Trophoblast cell (in vitro differentiated cells and primary cell): ENCODE measurements around the gene SEC61B.

Experiments used
- DNase-seq, 2 donors: peaks; one replicate each; pipeline ENCODE4 v3.0.0-alpha.2; 2016
- H2AFZ ChIP-seq: 2 replicates; pipeline ENCODE4 v1.6.1; 2013; ENCODE audit warnings: low read length, moderate library complexity, mild to moderate bottlenecking; ENCODE audit not compliant: insufficient read depth, poor library complexity
- H2AK5ac ChIP-seq: 2 replicates; pipeline ENCODE4 v1.6.1; 2013; ENCODE audit warnings: mild to moderate bottlenecking, low read length
- H2BK120ac ChIP-seq: 2 replicates; pipeline ENCODE4 v1.6.1; 2013; ENCODE audit warnings: low read length, mild to moderate bottlenecking, moderate library complexity; ENCODE audit not compliant: insufficient read depth, poor library complexity
- H2BK12ac ChIP-seq: 2 replicates; pipeline ENCODE4 v1.6.1; 2013; ENCODE audit warnings: mild to moderate bottlenecking, low read length, moderate library complexity
- H2BK5ac ChIP-seq: 2 replicates; pipeline ENCODE4 v1.6.1; 2013; ENCODE audit warnings: low read length, low read depth, moderate library complexity, mild to moderate bottlenecking; ENCODE audit not compliant: poor library complexity
- H3K14ac ChIP-seq: 2 replicates; pipeline ENCODE4 v1.6.1; 2013; ENCODE audit warnings: mild to moderate bottlenecking, low read length
- H3K18ac ChIP-seq: 2 replicates; pipeline ENCODE4 v1.6.1; 2013; ENCODE audit warnings: mild to moderate bottlenecking, low read length
- H3K23ac ChIP-seq: 2 replicates; pipeline ENCODE4 v1.6.1; 2013; ENCODE audit warnings: low read length
- H3K27ac ChIP-seq: 2 replicates; pipeline ENCODE4 v1.5.1; 2013; ENCODE audit warnings: low read depth, mild to moderate bottlenecking, inconsistent platforms, low read length, moderate library complexity
- H3K27me3 ChIP-seq: 2 replicates; pipeline ENCODE4 v1.6.1; 2013; ENCODE audit warnings: inconsistent platforms, mild to moderate bottlenecking, low read length, moderate library complexity; ENCODE audit not compliant: insufficient read depth
- H3K36me3 ChIP-seq, 2 experiments: 1 replicate in 1 of 2; 2 replicates in 1 of 2; pipeline ENCODE4 v1.6.1; 2013; ENCODE audit warnings: low read length in 2 of 2, mild to moderate bottlenecking in 2 of 2, moderate library complexity in 1 of 2; ENCODE audit not compliant: insufficient read depth in 2 of 2, control insufficient read depth in 1 of 2
- H3K4ac ChIP-seq: 2 replicates; pipeline ENCODE4 v1.6.1; 2013; ENCODE audit warnings: low read depth, mild to moderate bottlenecking, low read length, moderate library complexity
- H3K4me1 ChIP-seq, 2 experiments: 1 replicate in 1 of 2; 2 replicates in 1 of 2; pipeline ENCODE4 v1.6.1; 2013; ENCODE audit warnings: low read length in 2 of 2, mild to moderate bottlenecking in 2 of 2, moderate library complexity in 1 of 2; ENCODE audit not compliant: insufficient read depth in 2 of 2, control insufficient read depth in 1 of 2
- H3K4me2 ChIP-seq: 2 replicates; pipeline ENCODE4 v1.6.1; 2013; ENCODE audit warnings: inconsistent platforms, mild to moderate bottlenecking, low read length, moderate library complexity
- H3K4me3 ChIP-seq: 2 replicates; pipeline ENCODE4 v1.5.1; 2013; ENCODE audit warnings: mild to moderate bottlenecking, low read depth, low read length, inconsistent platforms
- H3K79me1 ChIP-seq: one replicate; pipeline ENCODE4 v1.6.1; 2013; ENCODE audit warnings: low read length
- H3K79me2 ChIP-seq: 2 replicates; pipeline ENCODE4 v1.6.1; 2013; ENCODE audit warnings: low read length, mild to moderate bottlenecking; ENCODE audit not compliant: control insufficient read depth, insufficient read depth, poor library complexity
- H3K9ac ChIP-seq: 2 replicates; pipeline ENCODE4 v1.6.1; 2013; ENCODE audit warnings: mild to moderate bottlenecking, low read length
- H3K9me3 ChIP-seq: 2 replicates; pipeline ENCODE4 v1.6.1; 2013; ENCODE audit warnings: low read depth, mild to moderate bottlenecking, control low read depth, inconsistent platforms, low read length; ENCODE audit not compliant: insufficient read depth
- H4K12ac ChIP-seq: 2 replicates; pipeline ENCODE4 v1.6.1; 2013; ENCODE audit warnings: low read depth, mild to moderate bottlenecking, low read length, moderate library complexity
- H4K8ac ChIP-seq: 2 replicates; pipeline ENCODE4 v1.6.1; 2013; ENCODE audit warnings: low read depth, mild to moderate bottlenecking, low read length, moderate library complexity
- H4K91ac ChIP-seq: one replicate; pipeline ENCODE4 v1.6.1; 2013; ENCODE audit warnings: low read depth, mild to moderate bottlenecking, low read length, moderate library complexity
- WGBS: extraction: QIAGEN DNeasy Blood & Tissue Kit; methylation state at CpG from one replicate; pipeline ENCODE4 v1.1.7; 2013; ENCODE audit warnings: missing lambda C conversion rate; ENCODE audit not compliant: insufficient read length, insufficient coverage; ENCODE audit errors: extremely low coverage; 5-methylcytosine and 5-hydroxymethylcytosine counted together

Gene SEC61B

DNA sequence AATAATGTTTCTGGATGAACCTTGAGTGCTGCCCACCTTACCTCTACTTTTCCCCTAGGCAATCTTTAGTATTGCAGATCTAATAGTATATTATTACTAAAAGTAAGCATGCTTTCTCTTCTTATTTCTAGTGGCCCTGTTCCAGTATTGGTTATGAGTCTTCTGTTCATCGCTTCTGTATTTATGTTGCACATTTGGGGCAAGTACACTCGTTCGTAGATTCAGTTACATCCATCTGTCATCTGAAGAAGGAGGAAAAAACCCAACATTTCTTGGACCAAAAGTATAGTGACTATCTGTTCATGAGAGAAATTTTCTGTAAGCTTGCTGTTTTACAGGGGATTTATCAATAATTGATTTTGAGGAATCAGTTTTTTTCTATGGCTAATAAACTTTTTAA is 8.1 kb downstream of the SEC61B start:
- Histone ChIP-seq H3K18ac (no peak overlapping the region), H3K79me1 (no peaks in the 10 kb centered on the region), H3K79me2 (no peaks in the 10 kb centered on the region), H2AFZ (no peak overlapping the region), H2BK120ac (no peak overlapping the region), H2AK5ac (no peak overlapping the region), H4K91ac (no peak overlapping the region), H3K9ac (no peak overlapping the region), H3K4me3 (no peak overlapping the region), H2BK5ac (no peak overlapping the region), H3K36me3 (peaks cover 17 to 35% of the 10 kb centered on the region in 2 experiments), H3K27me3 (no peaks in the 10 kb centered on the region), H4K12ac (no peak overlapping the region), H3K4ac (no peak overlapping the region), H3K23ac (no peak overlapping the region), H2BK12ac (no peak overlapping the region), H3K9me3 (no peaks in the 10 kb centered on the region), H3K4me2 (no peak overlapping the region), H3K14ac (no peak overlapping the region), H3K4me1 (no peaks in the 10 kb centered on the region), H4K8ac (no peak overlapping the region), H3K27ac (no peak overlapping the region)
- no peak for DNase-seq
- WGBS = no CpG with 5 or more reads among the region's 3 CpGs

- Histone ChIP-seq H3K4ac (no peak overlapping the region), H2BK5ac (no peak overlapping the region), H3K4me2 (no peak overlapping the region), H3K23ac (no peak overlapping the region), H3K14ac (no peak overlapping the region), H3K4me3 (no peak overlapping the region), H2AK5ac (no peak overlapping the region), H3K79me1 (no peaks in the 10 kb centered on the region), H3K4me1 (no peaks in the 10 kb centered on the region), H4K91ac (no peak overlapping the region), H2AFZ (no peak overlapping the region), H3K18ac (no peak overlapping the region), H3K36me3 (peaks cover 13 to 27% of the 10 kb centered on the region in 2 experiments), H3K27me3 (no peaks in the 10 kb centered on the region), H3K79me2 (no peaks in the 10 kb centered on the region), H4K8ac (no peak overlapping the region), H3K9me3 (no peaks in the 10 kb centered on the region), H2BK120ac (no peak overlapping the region), H4K12ac (no peak overlapping the region), H3K9ac (no peak overlapping the region), H2BK12ac (no peak overlapping the region), H3K27ac (no peak overlapping the region)
- DNase-seq = no peak
- WGBS = no CpG with 5 or more reads among the region's 2 CpGs
Observed at GRCh38 chr9:99231711-99232110, 9.6 kb downstream of the SEC61B start.

GRCh38 chr9:99234618-99235017 is 12.5 kb downstream of the SEC61B start:
- Histone ChIP-seq H3K79me2 (no peaks in the 10 kb centered on the region), H3K4me2 (no peak overlapping the region), H2BK12ac (no peak overlapping the region), H3K9me3 (no peaks in the 10 kb centered on the region), H2AFZ (no peak overlapping the region), H3K23ac (no peak overlapping the region), H3K4me1 (peaks cover 0 to 9% of the 10 kb centered on the region in 2 experiments), H2BK5ac (no peak overlapping the region), H3K79me1 (no peaks in the 10 kb centered on the region), H3K9ac (no peak overlapping the region), H4K12ac (no peak overlapping the region), H4K91ac (no peak overlapping the region), H2BK120ac (no peak overlapping the region), H4K8ac (no peak overlapping the region), H2AK5ac (no peak overlapping the region), H3K27ac (no peak overlapping the region), H3K36me3 (peaks cover 4 to 10% of the 10 kb centered on the region in 2 experiments), H3K4ac (no peak overlapping the region), H3K18ac (no peak overlapping the region), H3K4me3 (no peak overlapping the region), H3K14ac (no peak overlapping the region), H3K27me3 (no peaks in the 10 kb centered on the region)
- no CpG with 5 or more reads among the region's 2 CpGs for WGBS
- no peak for DNase-seq

- Histone ChIP-seq H3K79me1 (no peaks in the 10 kb centered on the region), H3K18ac (no peak overlapping the region), H2BK12ac (no peak overlapping the region), H3K27me3 (no peaks in the 10 kb centered on the region), H3K27ac (no peak overlapping the region), H4K12ac (no peak overlapping the region), H4K8ac (no peak overlapping the region), H3K9me3 (no peaks in the 10 kb centered on the region), H3K4me3 (no peak overlapping the region), H3K14ac (no peak overlapping the region), H4K91ac (no peak overlapping the region), H3K9ac (no peak overlapping the region), H3K4me2 (no peak overlapping the region), H2AK5ac (no peak overlapping the region), H3K36me3 (peaks cover 4 to 10% of the 10 kb centered on the region in 2 experiments), H2AFZ (no peak overlapping the region), H3K4me1 (peaks cover 0 to 9% of the 10 kb centered on the region in 2 experiments), H3K79me2 (no peaks in the 10 kb centered on the region), H2BK120ac (no peak overlapping the region), H3K23ac (no peak overlapping the region), H3K4ac (no peak overlapping the region), H2BK5ac (no peak overlapping the region)
- DNase-seq = no peak
Observed at GRCh38 chr9:99235069-99235468, 13.0 kb downstream of the SEC61B start.
